HG03095 (cell line): ENCODE measurements around the gene ZNF653.
"Not testable (repeated sequence)": the region's sequence is repeated elsewhere in the genome, so short reads cannot be mapped to it uniquely, and the experiment has no call there.

Experiments
- ATAC-seq: cut with Tn5 transposase; IDR thresholded peaks from one replicate; pipeline ENCODE4 v1.9.1; 2021; ENCODE audit warnings: moderate library complexity; ENCODE audit not compliant: unreplicated experiment

ZNF653 gene

GRCh38 chr19:11481534-11482383 lies 23.9 kb downstream of the ZNF653 start:
- ATAC-seq = peak; percentile 53

GRCh38 chr19:11480715-11481533 lies 24.7 kb downstream of the ZNF653 start, which contains the start of gene ELAVL3:
TSS of gene ELAVL3 (minus strand) at chr19:11481046. CDS start at chr19:11480608, 438 bp downstream.
- no peak for ATAC-seq

GRCh38 chr19:11479898-11480714 lies 25.5 kb downstream of the ZNF653 start:
- ATAC-seq = no peak

GRCh38 chr19:11479090-11479897 lies 26.3 kb downstream of the ZNF653 start:
- ATAC-seq = no peak

- ATAC-seq = no peak
Measured at GRCh38 chr19:11478167-11479089, 27.2 kb downstream of the ZNF653 start.

- no peak for ATAC-seq
Measured at GRCh38 chr19:11475861-11476260, 29.8 kb downstream of the ZNF653 start.

GRCh38 chr19:11475343-11475742 lies 30.3 kb downstream of the ZNF653 start:
- ATAC-seq = not testable (repeated sequence)

GRCh38 chr19:11473725-11474124 lies 31.9 kb downstream of the ZNF653 start:
- ATAC-seq = no peak

GRCh38 chr19:11468266-11468845 lies 37.3 kb downstream of the ZNF653 start:
- not testable (repeated sequence) for ATAC-seq

- no peak for ATAC-seq
Measured at GRCh38 chr19:11465600-11465999, 40.0 kb downstream of the ZNF653 start.

- no peak for ATAC-seq
Measured at GRCh38 chr19:11464333-11465265, 41.0 kb downstream of the ZNF653 start.

GRCh38 chr19:11463391-11463790 lies 42.2 kb downstream of the ZNF653 start:
- ATAC-seq = no peak

- no peak for ATAC-seq
Measured at GRCh38 chr19:11461453-11461852, 44.2 kb downstream of the ZNF653 start.

GRCh38 chr19:11460207-11460606 lies 45.4 kb downstream of the ZNF653 start:
- ATAC-seq = no peak

GRCh38 chr19:11458912-11459311 lies 46.7 kb downstream of the ZNF653 start:
- ATAC-seq = not testable (repeated sequence)

GRCh38 chr19:11458236-11458900 lies 47.3 kb downstream of the ZNF653 start:
- ATAC-seq = no peak

- ATAC-seq = no peak
Measured at GRCh38 chr19:11457831-11458230, 47.8 kb downstream of the ZNF653 start.
